ENCODE data around the gene ZNF358. TPM values are rescaled to one million over a fixed set of nuclear protein-coding genes. Genes with fewer than 3 reads are reported as not detected.

Gene ZNF358
- total and polyA plus RNA-seq, 2 of the 13 experiments (the other 11 are each of a cell fraction or from before 2014, with no cell fraction given), result 9.1 to 37.0 TPM

DNA sequence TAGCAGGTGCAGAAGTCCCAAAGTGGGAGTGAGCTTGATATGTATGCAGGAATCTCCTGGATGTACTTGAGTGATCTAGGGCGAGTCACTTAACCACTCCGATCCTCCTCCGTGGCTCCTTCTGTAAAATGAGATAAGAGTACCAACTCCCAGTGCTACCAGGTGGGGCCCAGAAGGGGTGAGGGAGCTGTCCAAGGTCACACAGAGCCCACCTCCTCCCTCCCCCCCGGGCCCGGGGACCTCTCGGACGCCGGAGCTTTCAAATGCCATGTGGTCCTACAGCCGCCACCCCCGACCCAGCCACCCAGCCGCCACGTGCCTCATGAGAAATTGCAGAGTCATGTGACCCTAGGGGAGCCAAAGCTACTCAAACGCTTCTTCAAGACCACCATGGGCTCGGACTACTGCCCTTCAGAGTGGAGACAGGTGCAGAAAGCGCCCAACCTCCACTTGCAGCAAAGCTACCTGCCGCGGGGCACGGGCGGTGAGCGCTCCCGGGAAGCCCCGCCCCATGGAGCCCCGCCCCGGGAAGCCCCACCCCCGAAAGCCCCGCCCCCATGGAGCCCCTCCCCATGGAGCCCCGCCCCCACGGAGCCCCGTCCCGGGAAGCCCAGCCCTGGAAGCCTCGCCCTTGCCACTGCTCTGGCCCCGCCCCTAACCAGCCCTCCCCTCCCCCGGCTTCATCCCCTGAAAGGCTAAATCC lies 10.1 kb upstream of the ZNF358 start (continued):
- no peak for TF ChIP-seq ZBTB38 (CRISPR knock-in tag; IDR thresholded peaks at IDR 0.05)
- TF ChIP-seq, protein P1, sequence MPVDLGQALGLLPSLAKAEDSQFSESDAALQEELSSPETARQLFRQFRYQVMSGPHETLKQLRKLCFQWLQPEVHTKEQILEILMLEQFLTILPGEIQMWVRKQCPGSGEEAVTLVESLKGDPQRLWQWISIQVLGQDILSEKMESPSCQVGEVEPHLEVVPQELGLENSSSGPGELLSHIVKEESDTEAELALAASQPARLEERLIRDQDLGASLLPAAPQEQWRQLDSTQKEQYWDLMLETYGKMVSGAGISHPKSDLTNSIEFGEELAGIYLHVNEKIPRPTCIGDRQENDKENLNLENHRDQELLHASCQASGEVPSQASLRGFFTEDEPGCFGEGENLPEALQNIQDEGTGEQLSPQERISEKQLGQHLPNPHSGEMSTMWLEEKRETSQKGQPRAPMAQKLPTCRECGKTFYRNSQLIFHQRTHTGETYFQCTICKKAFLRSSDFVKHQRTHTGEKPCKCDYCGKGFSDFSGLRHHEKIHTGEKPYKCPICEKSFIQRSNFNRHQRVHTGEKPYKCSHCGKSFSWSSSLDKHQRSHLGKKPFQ (CRISPR knock-in tag; IDR thresholded peaks at IDR 0.05; ENCODE audit: insufficient replicate concordance), result no peak
- 0 out of 2 replicates have a peak, but pooled peaks have one; percentile 42 for TF ChIP-seq KDM2A (CRISPR knock-in tag; IDR thresholded peaks at IDR 0.05; ENCODE audit: borderline replicate concordance, low read depth)
- TF ChIP-seq ZNF432 (CRISPR knock-in tag; IDR thresholded peaks at IDR 0.05; ENCODE audit: borderline replicate concordance), result no peak
- TF ChIP-seq, protein P2, sequence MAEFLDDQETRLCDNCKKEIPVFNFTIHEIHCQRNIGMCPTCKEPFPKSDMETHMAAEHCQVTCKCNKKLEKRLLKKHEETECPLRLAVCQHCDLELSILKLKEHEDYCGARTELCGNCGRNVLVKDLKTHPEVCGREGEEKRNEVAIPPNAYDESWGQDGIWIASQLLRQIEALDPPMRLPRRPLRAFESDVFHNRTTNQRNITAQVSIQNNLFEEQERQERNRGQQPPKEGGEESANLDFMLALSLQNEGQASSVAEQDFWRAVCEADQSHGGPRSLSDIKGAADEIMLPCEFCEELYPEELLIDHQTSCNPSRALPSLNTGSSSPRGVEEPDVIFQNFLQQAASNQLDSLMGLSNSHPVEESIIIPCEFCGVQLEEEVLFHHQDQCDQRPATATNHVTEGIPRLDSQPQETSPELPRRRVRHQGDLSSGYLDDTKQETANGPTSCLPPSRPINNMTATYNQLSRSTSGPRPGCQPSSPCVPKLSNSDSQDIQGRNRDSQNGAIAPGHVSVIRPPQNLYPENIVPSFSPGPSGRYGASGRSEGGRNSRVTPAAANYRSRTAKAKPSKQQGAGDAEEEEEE (CRISPR knock-in tag; IDR thresholded peaks at IDR 0.05; ENCODE audit: borderline replicate concordance), result no peak
- TF ChIP-seq XRCC5 (optimal IDR thresholded peaks at IDR 0.05; ENCODE audit: low read length), result no peak
- TF ChIP-seq, protein P3, sequence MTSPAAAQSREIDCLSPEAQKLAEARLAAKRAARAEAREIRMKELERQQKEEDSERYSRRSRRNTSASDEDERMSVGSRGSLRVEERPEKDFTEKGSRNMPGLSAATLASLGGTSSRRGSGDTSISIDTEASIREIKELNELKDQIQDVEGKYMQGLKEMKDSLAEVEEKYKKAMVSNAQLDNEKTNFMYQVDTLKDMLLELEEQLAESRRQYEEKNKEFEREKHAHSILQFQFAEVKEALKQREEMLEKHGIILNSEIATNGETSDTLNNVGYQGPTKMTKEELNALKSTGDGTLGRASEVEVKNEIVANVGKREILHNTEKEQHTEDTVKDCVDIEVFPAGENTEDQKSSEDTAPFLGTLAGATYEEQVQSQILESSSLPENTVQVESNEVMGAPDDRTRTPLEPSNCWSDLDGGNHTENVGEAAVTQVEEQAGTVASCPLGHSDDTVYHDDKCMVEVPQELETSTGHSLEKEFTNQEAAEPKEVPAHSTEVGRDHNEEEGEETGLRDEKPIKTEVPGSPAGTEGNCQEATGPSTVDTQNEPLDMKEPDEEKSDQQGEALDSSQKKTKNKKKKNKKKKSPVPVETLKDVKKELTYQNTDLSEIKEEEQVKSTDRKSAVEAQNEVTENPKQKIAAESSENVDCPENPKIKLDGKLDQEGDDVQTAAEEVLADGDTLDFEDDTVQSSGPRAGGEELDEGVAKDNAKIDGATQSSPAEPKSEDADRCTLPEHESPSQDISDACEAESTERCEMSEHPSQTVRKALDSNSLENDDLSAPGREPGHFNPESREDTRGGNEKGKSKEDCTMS (CRISPR knock-in tag; conservative IDR thresholded peaks at IDR 0.05), result no peak
- TF ChIP-seq, protein P4, sequence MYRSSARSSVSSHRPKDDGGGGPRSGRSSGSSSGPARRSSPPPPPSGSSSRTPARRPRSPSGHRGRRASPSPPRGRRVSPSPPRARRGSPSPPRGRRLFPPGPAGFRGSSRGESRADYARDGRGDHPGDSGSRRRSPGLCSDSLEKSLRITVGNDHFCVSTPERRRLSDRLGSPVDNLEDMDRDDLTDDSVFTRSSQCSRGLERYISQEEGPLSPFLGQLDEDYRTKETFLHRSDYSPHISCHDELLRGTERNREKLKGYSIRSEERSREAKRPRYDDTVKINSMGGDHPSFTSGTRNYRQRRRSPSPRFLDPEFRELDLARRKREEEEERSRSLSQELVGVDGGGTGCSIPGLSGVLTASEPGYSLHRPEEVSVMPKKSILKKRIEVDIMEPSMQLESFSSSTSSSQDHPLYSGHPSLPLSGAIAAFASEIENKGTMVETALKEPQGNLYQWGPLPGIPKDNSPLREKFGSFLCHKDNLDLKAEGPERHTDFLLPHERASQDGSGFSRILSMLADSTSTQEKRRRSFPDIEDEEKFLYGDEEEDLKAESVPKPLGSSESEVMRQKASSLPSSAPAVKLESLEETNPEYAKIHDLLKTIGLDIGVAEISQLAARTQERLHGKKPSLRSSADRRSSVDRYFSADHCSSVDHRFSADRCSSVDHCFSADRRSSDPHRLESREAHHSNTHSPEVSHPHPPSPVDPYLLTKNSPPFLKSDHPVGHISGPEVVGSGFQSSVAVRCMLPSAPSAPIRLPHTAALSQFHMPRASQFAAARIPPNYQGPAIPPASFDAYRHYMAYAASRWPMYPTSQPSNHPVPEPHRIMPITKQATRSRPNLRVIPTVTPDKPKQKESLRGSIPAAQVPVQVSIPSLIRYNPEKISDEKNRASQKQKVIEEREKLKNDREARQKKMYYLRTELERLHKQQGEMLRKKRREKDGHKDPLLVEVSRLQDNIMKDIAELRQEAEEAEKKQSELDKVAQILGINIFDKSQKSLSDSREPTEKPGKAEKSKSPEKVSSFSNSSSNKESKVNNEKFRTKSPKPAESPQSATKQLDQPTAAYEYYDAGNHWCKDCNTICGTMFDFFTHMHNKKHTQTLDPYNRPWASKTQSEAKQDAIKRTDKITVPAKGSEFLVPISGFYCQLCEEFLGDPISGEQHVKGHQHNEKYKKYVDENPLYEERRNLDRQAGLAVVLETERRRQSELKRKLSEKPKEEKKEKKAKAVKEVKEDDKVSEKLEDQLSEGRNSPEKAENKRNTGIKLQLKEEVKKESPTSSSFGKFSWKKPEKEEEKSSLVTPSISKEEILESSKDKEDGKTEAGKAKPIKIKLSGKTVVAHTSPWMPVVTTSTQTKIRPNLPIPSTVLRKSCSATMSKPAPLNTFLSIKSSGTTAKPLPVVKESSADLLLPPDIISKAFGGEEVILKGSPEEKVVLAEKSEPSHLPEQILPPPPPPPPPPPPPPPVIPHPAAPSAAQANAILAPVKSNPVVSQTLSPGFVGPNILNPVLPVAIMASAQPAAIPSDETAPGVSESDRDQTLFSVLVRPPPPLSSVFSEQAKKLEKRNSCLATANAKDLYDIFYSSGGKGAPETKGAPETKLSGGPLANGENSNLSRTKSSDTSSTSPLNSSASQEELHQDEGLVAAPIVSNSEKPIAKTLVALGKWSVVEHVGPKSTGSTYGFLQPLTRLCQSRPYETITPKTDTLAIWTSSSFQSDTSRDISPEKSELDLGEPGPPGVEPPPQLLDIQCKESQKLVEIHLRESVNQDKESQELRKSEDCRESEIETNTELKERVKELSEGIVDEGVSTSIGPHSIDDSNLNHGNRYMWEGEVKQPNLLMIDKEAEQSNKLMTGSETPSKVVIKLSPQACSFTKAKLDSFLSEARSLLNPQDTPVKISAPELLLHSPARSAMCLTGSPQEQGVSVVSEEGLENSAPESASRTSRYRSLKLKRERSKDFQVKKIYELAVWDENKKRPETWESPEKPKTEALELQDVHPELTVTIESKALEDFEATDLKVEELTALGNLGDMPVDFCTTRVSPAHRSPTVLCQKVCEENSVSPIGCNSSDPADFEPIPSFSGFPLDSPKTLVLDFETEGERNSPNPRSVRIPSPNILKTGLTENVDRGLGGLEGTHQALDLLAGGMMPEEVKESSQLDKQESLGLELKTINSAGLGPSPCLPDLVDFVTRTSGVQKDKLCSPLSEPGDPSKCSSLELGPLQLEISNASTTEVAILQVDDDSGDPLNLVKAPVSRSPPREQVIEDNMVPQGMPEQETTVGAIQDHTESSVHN (CRISPR knock-in tag; IDR thresholded peaks at IDR 0.05), result no peak
- TF ChIP-seq TBL1XR1 (IDR thresholded peaks at IDR 0.05; ENCODE audit: borderline replicate concordance, low read length, partially characterized antibody), result no peak
- TF ChIP-seq RFXAP (CRISPR knock-in tag; IDR thresholded peaks at IDR 0.05; ENCODE audit: borderline replicate concordance), result no peak
- no peak for TF ChIP-seq ZMYM2 (CRISPR knock-in tag; IDR thresholded peaks at IDR 0.05)

Data from HepG2 (cell line).